OCI-LY1 (cell line): ENCODE results near the gene PTPRG.

Source experiments
- H2AFZ ChIP-seq: fragments of 200-600 bp; sonication (generic), shearing (Covaris generic); 2 replicates; pipeline ENCODE4 v1.6.0; 2014; ENCODE audit warnings: antibody characterized with exemption, mild to moderate bottlenecking, low read length
- H3F3A ChIP-seq: fragments of 200-600 bp; sonication (generic), shearing (Covaris generic); 2 replicates; pipeline ENCODE4 v1.6.0; 2014; ENCODE audit warnings: mild to moderate bottlenecking, antibody characterized with exemption, low read length, moderate library complexity; ENCODE audit not compliant: insufficient read depth
- H3K27ac ChIP-seq: fragments of 200-600 bp; sonication (generic); 2 replicates; pipeline ENCODE4 v1.5.1; 2014; ENCODE audit warnings: low read length, mixed run types, mild to moderate bottlenecking, low read depth; ENCODE audit not compliant: poor library complexity, severe bottlenecking
- H3K27me3 ChIP-seq: fragments of 200-600 bp; sonication (generic); 2 replicates; pipeline ENCODE4 v1.6.0; 2014; ENCODE audit warnings: antibody characterized with exemption, mild to moderate bottlenecking, low read length, moderate library complexity; ENCODE audit not compliant: insufficient read depth
- H3K36me3 ChIP-seq: fragments of 200-600 bp; sonication (generic); 2 replicates; pipeline ENCODE4 v1.6.1; 2014; ENCODE audit warnings: mild to moderate bottlenecking, antibody characterized with exemption, low read length, moderate library complexity, mixed read lengths; ENCODE audit not compliant: insufficient read depth
- H3K4me1 ChIP-seq: fragments of 200-600 bp; sonication (generic); 2 replicates; pipeline ENCODE4 v1.5.1; 2014; ENCODE audit warnings: mild to moderate bottlenecking, low read length, moderate library complexity; ENCODE audit not compliant: insufficient read depth, severe bottlenecking
- H3K4me2 ChIP-seq: fragments of 200-600 bp; sonication (generic), shearing (Covaris generic); 2 replicates; pipeline ENCODE4 v1.6.1; 2014; ENCODE audit warnings: low read length
- H3K4me3 ChIP-seq: fragments of 200-600 bp; sonication (generic); 2 replicates; pipeline ENCODE4 v1.5.1; 2014; ENCODE audit warnings: low read length, low read depth, mild to moderate bottlenecking, mixed read lengths; ENCODE audit not compliant: poor library complexity, severe bottlenecking
- H3K79me2 ChIP-seq: fragments of 200-600 bp; shearing (Covaris generic); 2 replicates; pipeline ENCODE4 v1.6.1; 2016; ENCODE audit warnings: mixed run types, low read length, mixed read lengths; ENCODE audit not compliant: insufficient read depth
- H3K9ac ChIP-seq: fragments of 200-600 bp; sonication (generic), shearing (Covaris generic); 2 replicates; pipeline ENCODE4 v1.6.1; 2014; ENCODE audit warnings: mild to moderate bottlenecking, low read length, mixed read lengths
- H3K9me2 ChIP-seq: fragments of 200-600 bp; sonication (generic), shearing (Covaris generic); 2 replicates; pipeline ENCODE4 v1.6.1; 2014; ENCODE audit warnings: low read depth, mild to moderate bottlenecking, low read length, mixed read lengths
- H3K9me3 ChIP-seq: fragments of 200-600 bp; shearing (Covaris generic); 2 replicates; pipeline ENCODE4 v1.6.1; 2014; ENCODE audit warnings: low read length, mixed read lengths
- H4K20me1 ChIP-seq: fragments of 200-600 bp; sonication (generic), shearing (Covaris generic); 2 replicates; pipeline ENCODE4 v1.6.0; 2016; ENCODE audit warnings: mild to moderate bottlenecking, low read length; ENCODE audit not compliant: insufficient read depth
- EZH2 ChIP-seq: fragments of 200-600 bp; sonication (generic), shearing (Covaris generic); IDR thresholded peaks from 2 replicates; pipeline ENCODE4 v1.8.0; 2017; ENCODE audit warnings: borderline replicate concordance, mixed run types, mild to moderate bottlenecking, antibody characterized with exemption, low read length, moderate library complexity, mixed read lengths
- TF ChIP-seq, protein P1 (sequence below): fragments of 200-600 bp; sonication (generic), shearing (Covaris generic); IDR thresholded peaks from 2 replicates; pipeline ENCODE4 v1.5.1; 2017; ENCODE audit warnings: mild to moderate bottlenecking, antibody characterized with exemption, low read length, moderate library complexity, mixed read lengths

Gene PTPRG

DNA sequence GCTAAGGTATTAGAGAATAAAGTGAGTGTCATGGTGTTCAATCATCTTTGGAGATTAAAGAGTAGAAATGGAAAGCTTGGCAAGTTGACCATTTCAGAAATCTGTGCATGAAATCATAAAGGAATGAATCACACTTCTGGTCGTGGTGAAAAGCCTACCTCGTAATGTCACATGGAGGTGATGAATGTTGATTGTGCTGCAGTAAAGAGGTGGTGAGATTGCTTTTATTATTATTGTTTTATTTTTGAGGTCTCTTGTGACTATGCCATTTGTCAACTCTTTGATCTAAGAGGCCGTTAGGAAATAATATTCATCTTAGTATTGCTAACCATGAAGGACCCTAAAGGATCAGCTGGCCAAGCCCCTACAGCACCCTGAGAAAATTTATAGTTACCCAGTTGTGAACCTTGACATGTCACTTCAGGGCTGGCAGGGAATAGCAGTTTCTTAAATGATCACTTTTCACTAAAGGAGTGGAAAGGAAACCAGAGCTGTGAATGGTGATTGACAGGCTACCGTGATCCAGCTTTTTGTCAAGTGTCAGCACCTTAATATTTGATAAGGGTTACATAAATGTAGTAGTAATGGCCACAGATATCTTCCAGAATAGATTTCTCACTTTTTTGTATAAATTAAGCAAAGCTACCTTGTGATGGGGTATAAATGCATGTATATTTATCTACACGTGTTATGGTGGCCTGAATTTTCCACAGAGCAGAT lies 203.9 kb downstream of the PTPRG start:
- no peak overlapping the region for H3K4me3 ChIP-seq
- no peak overlapping the region for H2AFZ ChIP-seq
- H3K36me3 ChIP-seq = no peaks in the 10 kb centered on the region
- no peak overlapping the region for H3K27ac ChIP-seq
- H3K4me2 ChIP-seq = no peak overlapping the region
- H3K9me3 ChIP-seq = no peaks in the 10 kb centered on the region
- no peaks in the 10 kb centered on the region for H3F3A ChIP-seq
- H3K4me1 ChIP-seq = no peaks in the 10 kb centered on the region
- no peaks in the 10 kb centered on the region for H3K9me2 ChIP-seq
- H3K27me3 ChIP-seq = no peaks in the 10 kb centered on the region
- TF ChIP-seq, protein P1, sequence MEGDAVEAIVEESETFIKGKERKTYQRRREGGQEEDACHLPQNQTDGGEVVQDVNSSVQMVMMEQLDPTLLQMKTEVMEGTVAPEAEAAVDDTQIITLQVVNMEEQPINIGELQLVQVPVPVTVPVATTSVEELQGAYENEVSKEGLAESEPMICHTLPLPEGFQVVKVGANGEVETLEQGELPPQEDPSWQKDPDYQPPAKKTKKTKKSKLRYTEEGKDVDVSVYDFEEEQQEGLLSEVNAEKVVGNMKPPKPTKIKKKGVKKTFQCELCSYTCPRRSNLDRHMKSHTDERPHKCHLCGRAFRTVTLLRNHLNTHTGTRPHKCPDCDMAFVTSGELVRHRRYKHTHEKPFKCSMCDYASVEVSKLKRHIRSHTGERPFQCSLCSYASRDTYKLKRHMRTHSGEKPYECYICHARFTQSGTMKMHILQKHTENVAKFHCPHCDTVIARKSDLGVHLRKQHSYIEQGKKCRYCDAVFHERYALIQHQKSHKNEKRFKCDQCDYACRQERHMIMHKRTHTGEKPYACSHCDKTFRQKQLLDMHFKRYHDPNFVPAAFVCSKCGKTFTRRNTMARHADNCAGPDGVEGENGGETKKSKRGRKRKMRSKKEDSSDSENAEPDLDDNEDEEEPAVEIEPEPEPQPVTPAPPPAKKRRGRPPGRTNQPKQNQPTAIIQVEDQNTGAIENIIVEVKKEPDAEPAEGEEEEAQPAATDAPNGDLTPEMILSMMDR = no peak
- TF ChIP-seq EZH2 = no peak
- no peaks in the 10 kb centered on the region for H4K20me1 ChIP-seq
- H3K79me2 ChIP-seq = no peaks in the 10 kb centered on the region
- H3K9ac ChIP-seq = no peak overlapping the region

DNA sequence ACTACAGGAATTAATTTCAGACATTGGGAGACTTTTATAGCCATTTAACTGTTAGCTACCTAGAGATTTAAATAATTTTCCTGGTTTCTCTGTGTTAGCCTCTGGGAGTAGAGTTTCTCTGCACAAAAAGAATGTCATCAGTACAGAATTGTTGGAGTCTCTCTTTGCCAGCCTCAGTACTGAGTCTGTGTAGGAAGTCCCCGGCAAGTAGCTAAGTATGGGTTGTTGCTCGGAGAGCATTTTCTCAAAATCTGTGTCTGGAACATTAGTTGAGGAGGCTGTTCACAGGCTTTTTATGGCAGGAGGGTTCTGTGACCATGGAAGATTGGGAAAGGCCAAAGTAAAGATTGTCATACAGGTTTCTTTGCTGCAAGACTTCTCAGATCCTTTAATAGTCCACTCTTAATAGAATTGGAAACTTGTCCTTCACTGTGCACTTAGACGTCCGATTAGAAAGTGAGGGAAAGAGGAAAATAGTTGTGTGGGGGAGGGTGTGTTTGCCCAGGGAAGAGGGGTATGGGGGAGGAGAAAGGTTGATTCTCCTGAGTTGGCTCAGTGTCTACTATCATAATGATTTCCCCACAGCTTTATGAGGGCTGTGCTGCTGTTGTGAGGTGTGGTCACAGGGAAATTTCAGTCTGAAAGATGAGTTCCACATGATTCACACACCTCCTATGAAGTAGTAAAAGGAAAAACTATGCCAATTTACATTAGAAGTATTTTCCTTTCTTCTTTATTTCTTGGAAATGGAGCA lies 207.1 kb downstream of the PTPRG start:
- TF ChIP-seq, protein P1 = no peak
- TF ChIP-seq EZH2 = no peak
- no peak overlapping the region for H3K9ac ChIP-seq
- no peaks in the 10 kb centered on the region for H4K20me1 ChIP-seq
- no peak overlapping the region for H3K27ac ChIP-seq
- no peaks in the 10 kb centered on the region for H3K9me3 ChIP-seq
- no peaks in the 10 kb centered on the region for H3K27me3 ChIP-seq
- H2AFZ ChIP-seq = no peak overlapping the region
- H3K4me3 ChIP-seq = no peak overlapping the region
- no peaks in the 10 kb centered on the region for H3K36me3 ChIP-seq
- no peaks in the 10 kb centered on the region for H3F3A ChIP-seq
- no peaks in the 10 kb centered on the region for H3K9me2 ChIP-seq
- H3K79me2 ChIP-seq = no peaks in the 10 kb centered on the region
- no peaks in the 10 kb centered on the region for H3K4me1 ChIP-seq
- no peak overlapping the region for H3K4me2 ChIP-seq

DNA sequence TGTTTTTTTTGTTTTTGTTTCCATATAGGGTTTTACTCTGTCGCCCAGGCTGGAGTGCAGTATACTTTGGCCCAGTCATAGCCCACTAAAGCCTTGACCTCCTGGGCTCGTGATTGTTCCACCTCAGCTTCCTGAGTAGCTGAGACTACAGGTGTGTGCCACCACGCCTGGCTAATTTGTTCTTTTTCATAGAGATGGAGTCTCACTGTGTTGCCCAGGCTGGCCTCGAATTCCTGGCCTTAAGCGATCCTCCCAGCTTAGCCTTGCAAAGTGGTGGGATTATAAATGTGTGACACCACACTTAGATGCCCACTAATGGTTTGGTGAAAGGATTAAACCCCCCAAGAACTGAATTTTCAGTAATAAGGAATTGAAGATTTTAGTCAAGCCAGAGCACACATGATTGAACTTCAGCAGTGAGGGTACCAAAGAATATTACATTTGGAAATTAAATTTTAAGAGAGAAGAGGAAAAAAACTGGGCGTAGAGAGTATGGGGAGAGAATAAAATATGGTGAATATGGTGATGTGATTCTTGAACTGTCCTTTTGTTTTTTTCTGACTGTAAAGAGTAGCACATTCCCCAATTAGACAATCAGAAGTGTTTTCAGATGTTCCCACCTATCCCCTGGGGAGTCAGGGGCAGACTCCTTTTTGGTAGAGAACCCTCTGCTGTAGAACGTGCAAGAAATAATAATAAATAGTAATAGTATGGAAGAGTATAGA lies 208.1 kb downstream of the PTPRG start:
- no peak for TF ChIP-seq EZH2
- TF ChIP-seq, protein P1 = no peak
- Histone ChIP-seq H3F3A (no peaks in the 10 kb centered on the region), H3K9me2 (no peaks in the 10 kb centered on the region), H3K4me1 (no peaks in the 10 kb centered on the region), H4K20me1 (no peaks in the 10 kb centered on the region), H2AFZ (no peak overlapping the region), H3K36me3 (no peaks in the 10 kb centered on the region), H3K79me2 (no peaks in the 10 kb centered on the region), H3K27ac (no peak overlapping the region), H3K27me3 (no peaks in the 10 kb centered on the region), H3K4me3 (no peak overlapping the region), H3K9ac (no peak overlapping the region), H3K9me3 (no peaks in the 10 kb centered on the region), H3K4me2 (no peak overlapping the region)
